Cardiac muscle cell (in vitro differentiated cells and primary cell): Measurements from ENCODE around the gene ADAMTS4. TPM values are rescaled to one million over a fixed set of nuclear protein-coding genes. Genes with fewer than 3 reads are reported as not detected.

Experiments
- DNase-seq, 2 donors: peaks; one replicate each; pipeline versions ENCODE4 v3.0.0 to v3.0.0-alpha.2; 2010 to 2017; ENCODE audit warnings: low read depth in 1 of 2, low spot score in 1 of 2
- H3K27ac ChIP-seq: fragments of 200-600 bp; sonication (generic); 2 replicates; pipeline ENCODE4 v1.5.1; 2016
- H3K27me3 ChIP-seq: fragments of 200-600 bp; sonication (generic); 2 replicates; pipeline ENCODE4 v1.6.0; 2016; ENCODE audit warnings: control low read depth
- H3K36me3 ChIP-seq: fragments of 200-600 bp; sonication (generic); 2 replicates; pipeline ENCODE4 v1.5.1; 2016; ENCODE audit warnings: control low read depth
- H3K4me1 ChIP-seq: fragments of 200-600 bp; sonication (generic); 2 replicates; pipeline ENCODE4 v1.8.1; 2017; ENCODE audit warnings: low read depth, mild to moderate bottlenecking, mixed run types
- H3K4me3 ChIP-seq: fragments of 200-600 bp; sonication (generic); 2 replicates; pipeline ENCODE4 v1.5.1; 2016; ENCODE audit warnings: mild to moderate bottlenecking
- H3K9me3 ChIP-seq: fragments of 200-600 bp; sonication (generic); 2 replicates; pipeline ENCODE4 v1.5.1; 2017; ENCODE audit warnings: low read depth, mild to moderate bottlenecking, control low read depth
- polyA plus RNA-seq: library from polyadenylated mRNA; unstranded; fragments of >200 nt; fragmentation: Nextera tagmentation; extraction: Ambion mirVana; gene quantifications from 2 replicates; pipeline ENCODE4 v1.2.1, GENCODE V29; 2016
- total RNA-seq: library from RNA; depleted of rRNA; stranded (reverse); fragments of >200 nt; gene quantifications from 2 replicates; pipeline ENCODE4 v1.2.3, GENCODE V29; 2016
- TF ChIP-seq, protein P1 (sequence below): IDR thresholded peaks from 2 replicates; pipeline ENCODE4 v1.5.1; 2012; ENCODE audit warnings: low read depth, mild to moderate bottlenecking, low read length

ADAMTS4 gene
- total and polyA plus RNA-seq, 2 experiments from 2014 or later: 1.9 to 4.0 TPM

DNA sequence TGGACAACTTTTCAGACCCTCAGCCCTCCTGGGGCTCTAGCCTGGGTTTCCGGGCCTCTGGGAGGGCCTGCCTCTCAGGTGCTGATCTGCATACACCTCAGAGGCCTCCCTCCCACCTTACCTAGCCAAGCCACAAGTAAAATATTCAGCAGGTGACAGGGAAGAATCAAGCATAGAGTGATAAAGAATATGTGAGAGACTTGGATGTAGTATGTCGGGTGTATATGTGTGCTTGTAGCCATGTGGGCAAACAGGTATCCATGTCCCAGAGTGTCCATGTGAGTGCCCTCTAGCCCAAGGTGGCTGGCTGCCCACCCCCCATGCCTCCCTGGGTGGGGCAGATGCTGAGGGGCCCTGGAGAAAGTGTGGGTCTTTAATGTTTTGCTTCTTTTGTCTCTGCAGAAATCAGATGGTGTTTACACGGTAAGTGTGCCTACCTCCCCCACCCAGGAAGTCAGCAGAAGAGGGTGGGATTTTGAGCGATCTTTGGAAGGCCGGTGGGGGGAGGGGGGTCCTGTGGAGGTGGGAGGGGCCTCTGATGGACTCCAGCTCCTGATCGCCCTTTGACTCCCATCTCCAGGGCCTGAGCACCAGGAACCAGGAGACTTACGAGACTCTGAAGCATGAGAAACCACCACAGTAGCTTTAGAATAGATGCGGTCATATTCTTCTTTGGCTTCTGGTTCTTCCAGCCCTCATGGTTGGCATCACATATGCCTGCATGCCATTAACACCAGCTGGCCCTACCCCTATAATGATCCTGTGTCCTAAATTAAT is 19.6 kb upstream of the ADAMTS4 start:
- Histone ChIP-seq H3K4me3 (no peak overlapping the region), H3K27me3 (no peaks in the 10 kb centered on the region), H3K36me3 (peaks cover 5% of the 10 kb centered on the region), H3K27ac (no peak overlapping the region), H3K4me1 (peaks cover 6% of the 10 kb centered on the region), H3K9me3 (no peaks in the 10 kb centered on the region)
- TF ChIP-seq, protein P1, sequence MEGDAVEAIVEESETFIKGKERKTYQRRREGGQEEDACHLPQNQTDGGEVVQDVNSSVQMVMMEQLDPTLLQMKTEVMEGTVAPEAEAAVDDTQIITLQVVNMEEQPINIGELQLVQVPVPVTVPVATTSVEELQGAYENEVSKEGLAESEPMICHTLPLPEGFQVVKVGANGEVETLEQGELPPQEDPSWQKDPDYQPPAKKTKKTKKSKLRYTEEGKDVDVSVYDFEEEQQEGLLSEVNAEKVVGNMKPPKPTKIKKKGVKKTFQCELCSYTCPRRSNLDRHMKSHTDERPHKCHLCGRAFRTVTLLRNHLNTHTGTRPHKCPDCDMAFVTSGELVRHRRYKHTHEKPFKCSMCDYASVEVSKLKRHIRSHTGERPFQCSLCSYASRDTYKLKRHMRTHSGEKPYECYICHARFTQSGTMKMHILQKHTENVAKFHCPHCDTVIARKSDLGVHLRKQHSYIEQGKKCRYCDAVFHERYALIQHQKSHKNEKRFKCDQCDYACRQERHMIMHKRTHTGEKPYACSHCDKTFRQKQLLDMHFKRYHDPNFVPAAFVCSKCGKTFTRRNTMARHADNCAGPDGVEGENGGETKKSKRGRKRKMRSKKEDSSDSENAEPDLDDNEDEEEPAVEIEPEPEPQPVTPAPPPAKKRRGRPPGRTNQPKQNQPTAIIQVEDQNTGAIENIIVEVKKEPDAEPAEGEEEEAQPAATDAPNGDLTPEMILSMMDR: no peak
- no peak for DNase-seq

DNA sequence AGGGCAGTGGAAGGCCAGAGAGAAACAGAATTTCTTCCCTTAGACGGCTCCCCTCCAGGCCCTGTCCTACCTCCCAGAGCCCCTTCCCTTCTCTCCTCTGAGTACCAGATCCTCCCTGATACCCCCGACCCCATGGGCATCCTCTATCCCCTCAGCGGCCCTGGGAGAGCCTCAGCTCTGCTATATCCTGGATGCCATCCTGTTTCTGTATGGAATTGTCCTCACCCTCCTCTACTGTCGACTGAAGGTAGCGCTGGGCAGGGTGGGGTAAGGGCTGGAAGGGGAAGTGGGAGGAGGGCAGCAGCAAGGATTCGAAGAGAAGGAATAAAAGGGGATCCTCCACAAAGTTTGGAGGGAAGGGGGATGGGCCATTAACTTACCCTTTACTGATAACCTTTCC is 19.0 kb upstream of the ADAMTS4 start:
- peaks cover 11% of the 10 kb centered on the region for H3K36me3 ChIP-seq
- no peak for DNase-seq
- H3K4me3 ChIP-seq: no peak overlapping the region
- H3K27me3 ChIP-seq: no peaks in the 10 kb centered on the region
- H3K27ac ChIP-seq: no peak overlapping the region
- H3K9me3 ChIP-seq: no peaks in the 10 kb centered on the region
- TF ChIP-seq, protein P1: no peak
- H3K4me1 ChIP-seq: peaks cover 6% of the 10 kb centered on the region

DNA sequence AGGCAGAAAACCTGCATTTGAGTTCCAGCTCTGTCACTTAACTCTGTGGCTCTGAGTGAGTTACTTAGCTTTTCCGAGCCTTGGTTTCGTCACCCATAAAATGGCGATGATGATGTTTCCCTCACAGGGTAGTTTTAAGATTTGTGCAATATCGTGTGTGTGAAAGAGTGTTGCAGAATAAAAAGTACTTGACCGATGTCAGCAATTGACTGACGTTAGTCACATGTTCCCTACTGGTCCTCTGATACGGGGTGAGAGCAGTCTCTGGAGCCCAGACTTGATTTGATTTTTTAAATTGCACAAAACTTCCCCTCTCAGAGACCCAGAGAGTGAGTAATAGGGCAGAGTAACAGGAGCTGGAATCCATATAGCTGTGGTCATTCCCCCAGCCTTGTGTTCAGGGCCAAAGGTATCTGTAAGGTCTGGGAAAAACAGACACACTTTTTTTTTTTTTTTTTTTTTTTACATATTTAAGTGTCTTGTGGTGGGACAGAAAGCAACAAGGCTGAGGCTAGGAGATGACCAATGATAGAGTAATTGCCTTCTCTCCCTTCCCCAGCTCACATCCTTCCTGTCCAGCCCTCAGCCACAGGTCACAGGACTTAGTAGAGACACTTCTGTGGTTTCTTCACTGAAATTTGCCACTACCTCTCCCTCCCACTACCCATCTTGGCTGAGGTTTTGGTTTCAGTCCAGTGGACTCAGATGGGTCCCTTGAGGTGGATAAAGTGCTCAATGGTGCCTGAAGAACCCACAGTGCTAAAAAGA is 18.3 kb upstream of the ADAMTS4 start:
- Histone ChIP-seq H3K4me1 (peaks cover 6% of the 10 kb centered on the region), H3K9me3 (no peaks in the 10 kb centered on the region), H3K4me3 (no peak overlapping the region), H3K36me3 (peaks cover 14% of the 10 kb centered on the region), H3K27ac (peak overlapping the region; percentile 24), H3K27me3 (no peaks in the 10 kb centered on the region)
- peak in 1 of 2 donors; percentile 79 for DNase-seq
- TF ChIP-seq, protein P1: no peak

DNA sequence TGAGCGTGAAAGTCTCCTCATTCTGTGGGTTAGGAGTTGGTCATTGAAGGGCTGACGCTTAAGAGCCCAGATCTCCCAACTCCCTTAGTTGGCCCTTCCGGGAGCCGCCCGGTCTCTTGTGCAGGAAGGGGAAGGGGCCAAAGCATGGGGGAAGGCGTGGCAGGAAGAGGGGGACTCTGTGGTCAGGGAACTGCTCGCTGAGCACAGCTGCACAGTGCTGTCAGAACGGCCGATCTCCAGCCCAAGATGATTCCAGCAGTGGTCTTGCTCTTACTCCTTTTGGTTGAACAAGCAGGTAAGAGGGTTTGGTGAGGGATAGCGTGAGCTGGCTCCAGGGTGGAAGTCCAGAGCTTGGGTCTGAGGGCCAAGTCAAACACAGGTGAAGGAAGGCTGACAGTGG is 16.2 kb upstream of the ADAMTS4 start, which contains the start of gene FCER1G:
TSS of gene FCER1G (plus strand) at position 220 of the 400 bp plus-strand sequence. CDS start at position 247, 27 bp downstream.
- Histone ChIP-seq H3K36me3 (peaks cover 30% of the 10 kb centered on the region), H3K9me3 (no peaks in the 10 kb centered on the region), H3K4me1 (peaks cover 6% of the 10 kb centered on the region), H3K4me3 (no peak within 1 kb of the TSS), H3K27ac (no peak within 1 kb of the TSS), H3K27me3 (no peaks in the 10 kb centered on the region)
- no peak for DNase-seq
- TF ChIP-seq, protein P1: no peak

DNA sequence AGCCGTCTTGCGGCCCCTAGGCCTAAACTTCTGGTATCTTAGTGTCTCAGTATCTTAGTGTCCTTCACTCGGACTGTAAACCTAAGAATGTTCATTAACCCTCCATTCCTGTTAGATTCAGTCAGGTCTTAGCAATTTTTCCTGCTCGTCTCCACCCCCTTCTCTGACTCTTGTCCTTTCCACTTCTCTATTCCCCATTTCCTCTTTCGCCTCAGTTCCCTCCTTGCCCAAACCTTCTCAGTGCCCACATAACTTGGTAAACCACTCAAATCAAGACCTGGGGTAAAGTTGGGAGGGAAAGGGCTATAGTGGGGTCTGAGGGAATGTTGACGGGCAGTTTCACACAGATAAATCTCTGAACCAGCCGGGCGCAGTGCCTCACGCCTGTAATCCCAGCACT is 15.5 kb upstream of the ADAMTS4 start:
- no peak overlapping the region for H3K4me3 ChIP-seq
- no peak overlapping the region for H3K27ac ChIP-seq
- no peaks in the 10 kb centered on the region for H3K27me3 ChIP-seq
- H3K9me3 ChIP-seq: no peaks in the 10 kb centered on the region
- DNase-seq: no peak
- H3K4me1 ChIP-seq: peaks cover 6% of the 10 kb centered on the region
- TF ChIP-seq, protein P1: no peak
- H3K36me3 ChIP-seq: peaks cover 34% of the 10 kb centered on the region
